Nephron progenitor cell (in vitro differentiated cells): ENCODE measurements around the gene RBMXL2.

Experiments used
- DNase-seq: peaks from one replicate; pipeline ENCODE4 v3.0.0; 2021
- H3K27ac Mint-ChIP-seq: 2 replicates; pipeline ENCODE4 v1.8.0; 2021; ENCODE audit warnings: mild to moderate bottlenecking, moderate library complexity, mixed read lengths
- H3K27me3 Mint-ChIP-seq: 2 replicates; pipeline ENCODE4 v1.8.0; 2021; ENCODE audit warnings: mild to moderate bottlenecking, low read depth, mixed read lengths; ENCODE audit not compliant: poor library complexity
- H3K36me3 Mint-ChIP-seq: 2 replicates; pipeline ENCODE4 v1.8.0; 2021; ENCODE audit warnings: low read depth, mixed read lengths
- H3K4me1 Mint-ChIP-seq: 2 replicates; pipeline ENCODE4 v1.8.0; 2021; ENCODE audit warnings: mixed read lengths
- H3K4me3 Mint-ChIP-seq: 2 replicates; pipeline ENCODE4 v1.8.0; 2021; ENCODE audit warnings: mild to moderate bottlenecking, moderate library complexity, mixed read lengths
- H3K9me3 Mint-ChIP-seq: 2 replicates; pipeline ENCODE4 v1.8.0; 2021; ENCODE audit warnings: mild to moderate bottlenecking, moderate library complexity, mixed read lengths
- TF ChIP-seq, protein P1 (sequence below): fragments of 200-600 bp; sonication (generic); IDR thresholded peaks from 2 replicates; pipeline ENCODE4 v1.5.0; 2021; ENCODE audit warnings: antibody characterized with exemption

The RBMXL2 gene

GRCh38 chr11:7081441-7081840 lies 7.4 kb upstream of the RBMXL2 start:
- TF ChIP-seq, protein P1, sequence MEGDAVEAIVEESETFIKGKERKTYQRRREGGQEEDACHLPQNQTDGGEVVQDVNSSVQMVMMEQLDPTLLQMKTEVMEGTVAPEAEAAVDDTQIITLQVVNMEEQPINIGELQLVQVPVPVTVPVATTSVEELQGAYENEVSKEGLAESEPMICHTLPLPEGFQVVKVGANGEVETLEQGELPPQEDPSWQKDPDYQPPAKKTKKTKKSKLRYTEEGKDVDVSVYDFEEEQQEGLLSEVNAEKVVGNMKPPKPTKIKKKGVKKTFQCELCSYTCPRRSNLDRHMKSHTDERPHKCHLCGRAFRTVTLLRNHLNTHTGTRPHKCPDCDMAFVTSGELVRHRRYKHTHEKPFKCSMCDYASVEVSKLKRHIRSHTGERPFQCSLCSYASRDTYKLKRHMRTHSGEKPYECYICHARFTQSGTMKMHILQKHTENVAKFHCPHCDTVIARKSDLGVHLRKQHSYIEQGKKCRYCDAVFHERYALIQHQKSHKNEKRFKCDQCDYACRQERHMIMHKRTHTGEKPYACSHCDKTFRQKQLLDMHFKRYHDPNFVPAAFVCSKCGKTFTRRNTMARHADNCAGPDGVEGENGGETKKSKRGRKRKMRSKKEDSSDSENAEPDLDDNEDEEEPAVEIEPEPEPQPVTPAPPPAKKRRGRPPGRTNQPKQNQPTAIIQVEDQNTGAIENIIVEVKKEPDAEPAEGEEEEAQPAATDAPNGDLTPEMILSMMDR: no peak
- no peak overlapping the region for H3K4me3 Mint-ChIP-seq
- peaks cover 16% of the 10 kb centered on the region for H3K9me3 Mint-ChIP-seq
- H3K27ac Mint-ChIP-seq: no peak overlapping the region
- no peaks in the 10 kb centered on the region for H3K36me3 Mint-ChIP-seq
- H3K4me1 Mint-ChIP-seq: no peaks in the 10 kb centered on the region
- peaks cover under 1% of the 10 kb centered on the region for H3K27me3 Mint-ChIP-seq
- no peak for DNase-seq

- Mint-ChIP-seq H3K4me1 (no peaks in the 10 kb centered on the region), H3K4me3 (no peak overlapping the region), H3K36me3 (no peaks in the 10 kb centered on the region), H3K27ac (no peak overlapping the region), H3K27me3 (peaks cover 11% of the 10 kb centered on the region), H3K9me3 (peaks cover 10% of the 10 kb centered on the region)
- TF ChIP-seq, protein P1: no peak
- DNase-seq: no peak
These were observed 792 bp downstream of the RBMXL2 start for GRCh38 chr11:7089328-7090251.

DNA sequence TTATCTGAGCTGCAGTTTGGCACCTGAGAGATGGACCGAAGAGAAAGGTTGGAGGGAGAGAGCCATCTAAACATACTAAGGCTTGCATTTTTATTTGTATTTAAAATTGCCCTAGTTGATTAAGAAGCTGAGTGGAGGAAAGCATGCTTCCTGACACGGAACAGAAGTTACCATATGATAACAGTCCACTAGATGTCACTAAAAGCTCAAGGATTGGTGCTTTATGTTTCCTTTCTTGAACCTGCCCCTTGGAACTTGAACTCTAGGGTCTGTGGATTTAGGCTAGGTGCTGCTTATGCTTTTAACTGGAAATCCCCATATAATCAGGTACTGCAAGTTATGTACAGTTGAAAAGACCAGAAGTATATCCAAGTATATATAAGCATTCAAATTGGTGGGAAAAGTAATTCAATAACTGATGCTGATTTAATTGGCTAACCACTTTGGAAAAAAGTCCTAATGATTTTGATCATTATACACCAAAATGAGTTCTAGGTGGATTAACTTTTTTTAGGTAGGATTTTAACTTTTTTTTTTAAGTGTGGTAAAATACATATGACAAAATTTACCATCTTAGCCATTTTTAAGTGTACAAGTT lies 9.5 kb downstream of the RBMXL2 start:
- Mint-ChIP-seq H3K27me3 (peaks cover 39% of the 10 kb centered on the region), H3K36me3 (no peaks in the 10 kb centered on the region), H3K27ac (no peak overlapping the region), H3K4me1 (no peaks in the 10 kb centered on the region), H3K4me3 (no peak overlapping the region), H3K9me3 (no peaks in the 10 kb centered on the region)
- peak; percentile 28 for DNase-seq
- TF ChIP-seq, protein P1: peak; percentile 67

DNA sequence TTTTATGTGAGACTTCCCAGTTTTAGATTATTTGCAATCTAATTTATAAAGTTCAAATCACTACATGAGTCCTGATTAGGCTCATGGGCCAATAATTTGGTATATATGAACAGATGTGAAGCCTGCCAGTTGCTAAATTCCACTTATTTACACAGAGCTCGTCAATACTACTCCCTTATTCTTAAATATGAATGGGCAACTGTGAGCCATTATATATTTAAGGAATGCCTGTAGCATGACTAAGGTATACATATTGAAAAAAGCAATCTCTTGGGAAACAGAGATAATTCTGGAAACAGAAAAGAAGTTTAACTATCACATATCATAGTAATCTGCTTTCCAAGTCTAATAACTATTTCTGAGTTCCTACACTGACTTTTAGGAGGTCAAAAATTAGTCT lies 27.0 kb downstream of the RBMXL2 start:
- no peak overlapping the region for H3K27ac Mint-ChIP-seq

GRCh38 chr11:7116370-7116769 lies 27.6 kb downstream of the RBMXL2 start:
- Mint-ChIP-seq H3K4me1 (no peaks in the 10 kb centered on the region), H3K27me3 (peaks cover 4% of the 10 kb centered on the region), H3K27ac (no peak overlapping the region), H3K4me3 (no peak overlapping the region), H3K36me3 (no peaks in the 10 kb centered on the region), H3K9me3 (no peaks in the 10 kb centered on the region)
- no peak for DNase-seq
- TF ChIP-seq, protein P1: no peak

More for the DNA sequence above, 27.0 kb downstream of the RBMXL2 start:
- H3K9me3 Mint-ChIP-seq: no peaks in the 10 kb centered on the region
- H3K4me1 Mint-ChIP-seq: no peaks in the 10 kb centered on the region
- no peak for DNase-seq
- H3K4me3 Mint-ChIP-seq: no peak overlapping the region
- peaks cover 6% of the 10 kb centered on the region for H3K27me3 Mint-ChIP-seq
- H3K36me3 Mint-ChIP-seq: no peaks in the 10 kb centered on the region
- TF ChIP-seq, protein P1: no peak
